ENCODE measurements around the gene NFATC3. TPM values are rescaled to one million over a fixed set of nuclear protein-coding genes. Genes with fewer than 3 reads are reported as not detected.

Gene NFATC3
- total RNA-seq, 3 donors from 2014 or later = 64.8 to 72.3 (median 65.3) TPM

DNA sequence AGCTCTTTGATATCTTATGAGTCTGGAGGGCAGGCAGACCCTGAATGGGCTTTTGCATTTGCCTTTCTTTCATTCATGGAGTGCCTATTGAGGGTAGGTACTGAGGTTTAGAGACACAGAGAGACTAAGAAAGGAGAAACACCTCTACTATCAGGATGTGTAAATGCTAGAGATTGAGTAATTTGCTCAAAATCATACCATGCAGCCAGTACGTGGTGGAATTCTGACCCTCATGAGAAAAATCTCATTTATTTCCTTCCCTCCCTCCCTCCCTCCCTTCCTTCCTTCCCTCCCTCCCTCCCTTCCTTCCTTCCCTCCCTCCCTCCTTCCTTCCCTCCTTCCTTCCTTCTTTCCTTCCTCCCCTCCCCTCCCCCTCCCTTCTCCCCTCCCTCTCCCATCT is 18.4 kb upstream of the NFATC3 start:
- H3K4me3 Mint-ChIP-seq = no peak overlapping the region
- H3K9me3 Mint-ChIP-seq = no peaks in the 10 kb centered on the region
- H3K36me3 Mint-ChIP-seq (ENCODE audit: insufficient read depth) = peaks cover 22% of the 10 kb centered on the region
- no peak for ATAC-seq
- no peak for DNase-seq
- peaks cover 78% of the 10 kb centered on the region for H3K4me1 Mint-ChIP-seq (ENCODE audit: low read depth)
- H3K27me3 Mint-ChIP-seq (ENCODE audit: low read depth) = no peaks in the 10 kb centered on the region

DNA sequence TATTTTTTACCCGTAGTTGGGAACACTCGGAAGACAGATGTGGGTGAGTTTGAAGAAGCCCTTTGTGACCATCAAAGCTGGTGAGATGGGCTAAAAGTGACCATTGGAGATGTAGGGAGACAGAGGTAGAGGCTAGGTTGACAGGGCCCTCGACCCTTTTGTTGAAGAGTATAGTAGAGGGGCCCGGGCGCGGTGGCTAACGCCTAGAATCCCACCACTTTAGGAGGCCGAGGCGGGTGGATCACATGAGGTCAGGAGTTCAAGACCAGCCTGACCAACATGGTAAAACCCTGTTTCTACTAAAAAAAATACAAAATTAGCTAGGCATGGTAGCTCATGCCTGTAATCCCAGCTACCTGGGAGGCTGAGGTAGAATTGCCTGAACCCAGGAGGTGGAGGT is 16.2 kb upstream of the NFATC3 start:
- Mint-ChIP-seq H3K36me3 (ENCODE audit: insufficient read depth) (peaks cover 30% of the 10 kb centered on the region), H3K9me3 (no peaks in the 10 kb centered on the region), H3K4me1 (ENCODE audit: low read depth) (peaks cover 79% of the 10 kb centered on the region), H3K4me3 (no peak overlapping the region), H3K27me3 (ENCODE audit: low read depth) (no peaks in the 10 kb centered on the region)
- no peak for DNase-seq
- no peak for ATAC-seq

GRCh38 chr16:68069511-68070248 is 15.5 kb upstream of the NFATC3 start:
- DNase-seq (no peak), ATAC-seq (peak; percentile 20 to 41)
- H3K4me1 Mint-ChIP-seq (ENCODE audit: low read depth) = peaks cover 79% of the 10 kb centered on the region
- no peaks in the 10 kb centered on the region for H3K27me3 Mint-ChIP-seq (ENCODE audit: low read depth)
- peaks cover 34% of the 10 kb centered on the region for H3K36me3 Mint-ChIP-seq (ENCODE audit: insufficient read depth)
- H3K4me3 Mint-ChIP-seq = peak overlapping the region; percentile 56
- H3K9me3 Mint-ChIP-seq = no peaks in the 10 kb centered on the region

DNA sequence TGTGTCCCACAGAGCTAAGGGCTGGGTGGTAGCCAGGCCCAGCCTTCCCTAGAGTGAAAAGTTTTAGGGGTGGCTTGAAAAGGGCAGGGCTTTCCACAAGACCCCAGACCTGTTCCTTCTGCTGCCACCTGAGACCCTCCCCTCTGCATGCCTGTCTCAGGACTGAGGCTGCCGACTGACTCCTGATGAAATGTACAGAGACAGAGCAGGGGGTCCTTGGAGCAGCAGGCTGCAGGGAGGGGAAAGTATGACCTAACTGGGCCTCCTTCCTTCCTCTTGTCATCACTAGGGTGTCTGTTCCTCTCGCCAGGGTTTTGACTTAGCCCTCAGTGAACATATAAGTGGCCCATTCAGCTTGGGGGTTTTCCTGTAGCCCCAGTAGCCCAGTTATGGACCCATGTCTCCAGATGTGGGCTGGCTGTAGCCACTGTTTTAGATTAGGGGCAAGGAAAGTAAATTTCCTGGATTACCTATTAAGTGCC is 14.9 kb upstream of the NFATC3 start:
- peak overlapping the region; percentile 56 for H3K4me3 Mint-ChIP-seq
- ATAC-seq = peak in 1 of 2 donors; percentile 15
- H3K9me3 Mint-ChIP-seq = no peaks in the 10 kb centered on the region

GRCh38 chr16:68070806-68071517 is 14.2 kb upstream of the NFATC3 start:
- DNase-seq (no peak), ATAC-seq (peak; percentile 64 to 70)
- H3K36me3 Mint-ChIP-seq (ENCODE audit: insufficient read depth) = peaks cover 42% of the 10 kb centered on the region
- H3K9me3 Mint-ChIP-seq = no peaks in the 10 kb centered on the region
- H3K4me3 Mint-ChIP-seq = no peak overlapping the region
- peaks cover 79% of the 10 kb centered on the region for H3K4me1 Mint-ChIP-seq (ENCODE audit: low read depth)
- H3K27me3 Mint-ChIP-seq (ENCODE audit: low read depth) = no peaks in the 10 kb centered on the region

More for the DNA sequence above, 14.9 kb upstream of the NFATC3 start:
- no peak for DNase-seq
- Mint-ChIP-seq H3K36me3 (ENCODE audit: insufficient read depth) (peaks cover 38% of the 10 kb centered on the region), H3K27me3 (ENCODE audit: low read depth) (no peaks in the 10 kb centered on the region), H3K4me1 (ENCODE audit: low read depth) (peaks cover 79% of the 10 kb centered on the region)

- ATAC-seq (no peak), DNase-seq (no peak)
- H3K9me3 Mint-ChIP-seq = no peaks in the 10 kb centered on the region
- H3K36me3 Mint-ChIP-seq (ENCODE audit: insufficient read depth) = peaks cover 46% of the 10 kb centered on the region
- H3K27me3 Mint-ChIP-seq (ENCODE audit: low read depth) = no peaks in the 10 kb centered on the region
- H3K4me3 Mint-ChIP-seq = no peak overlapping the region
- peaks cover 79% of the 10 kb centered on the region for H3K4me1 Mint-ChIP-seq (ENCODE audit: low read depth)
Measured at GRCh38 chr16:68071518-68071901, 13.7 kb upstream of the NFATC3 start.

- no peak for DNase-seq
- peaks cover 49% of the 10 kb centered on the region for H3K36me3 Mint-ChIP-seq (ENCODE audit: insufficient read depth)
- ATAC-seq = no peak
Measured at GRCh38 chr16:68072038-68072695, 13.0 kb upstream of the NFATC3 start.

DNA sequence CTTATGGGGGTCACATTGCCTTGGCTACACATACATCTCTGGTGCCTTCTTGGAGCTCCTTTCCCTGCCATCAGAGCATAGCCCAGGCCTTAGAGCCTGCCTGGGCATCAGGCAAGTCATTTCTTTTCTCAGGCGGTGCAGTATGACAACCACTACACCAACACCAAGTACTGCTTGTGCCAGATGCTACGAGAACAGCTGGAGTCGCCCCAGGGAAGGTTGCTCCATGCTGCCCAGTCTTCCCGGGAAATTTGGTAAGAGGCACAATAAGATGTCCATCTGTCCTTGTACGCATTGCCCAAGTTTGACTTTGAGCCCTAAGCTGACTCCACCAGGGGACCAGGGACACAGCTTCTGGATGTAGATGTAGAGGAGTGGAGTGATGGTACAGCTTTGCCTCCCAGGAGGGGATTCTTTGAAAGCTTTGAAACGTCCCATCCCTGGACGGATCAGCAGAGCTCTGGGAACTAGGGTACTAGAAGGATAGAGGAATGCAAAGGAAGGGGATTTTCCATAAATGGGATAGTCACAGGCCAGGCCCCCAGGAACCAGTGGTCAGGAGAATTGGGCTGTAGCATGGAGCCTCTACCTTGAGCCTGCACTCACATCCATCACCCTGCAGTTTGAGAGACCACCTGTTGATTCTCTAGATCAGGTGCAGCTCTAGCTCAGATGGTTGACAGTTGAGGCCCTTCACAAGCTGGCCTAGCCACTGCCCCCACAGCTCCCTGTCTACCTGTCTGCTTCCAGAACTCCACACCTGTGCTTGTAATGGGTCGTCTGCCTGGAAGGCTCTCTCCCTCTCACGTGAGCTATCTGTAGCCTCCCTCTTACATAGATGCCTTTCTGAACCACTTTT is 11.0 kb upstream of the NFATC3 start:
- Mint-ChIP-seq H3K27me3 (ENCODE audit: low read depth) (no peaks in the 10 kb centered on the region), H3K36me3 (ENCODE audit: insufficient read depth) (peaks cover 52% of the 10 kb centered on the region), H3K4me3 (peak overlapping the region; percentile 59), H3K9me3 (no peaks in the 10 kb centered on the region), H3K4me1 (ENCODE audit: low read depth) (peaks cover 88% of the 10 kb centered on the region)
- ATAC-seq (no peak), DNase-seq (no peak)

More at GRCh38 chr16:68072038-68072695, 13.0 kb upstream of the NFATC3 start:
- peaks cover 81% of the 10 kb centered on the region for H3K4me1 Mint-ChIP-seq (ENCODE audit: low read depth)
- no peak overlapping the region for H3K4me3 Mint-ChIP-seq
- no peaks in the 10 kb centered on the region for H3K27me3 Mint-ChIP-seq (ENCODE audit: low read depth)
- no peaks in the 10 kb centered on the region for H3K9me3 Mint-ChIP-seq

DNA sequence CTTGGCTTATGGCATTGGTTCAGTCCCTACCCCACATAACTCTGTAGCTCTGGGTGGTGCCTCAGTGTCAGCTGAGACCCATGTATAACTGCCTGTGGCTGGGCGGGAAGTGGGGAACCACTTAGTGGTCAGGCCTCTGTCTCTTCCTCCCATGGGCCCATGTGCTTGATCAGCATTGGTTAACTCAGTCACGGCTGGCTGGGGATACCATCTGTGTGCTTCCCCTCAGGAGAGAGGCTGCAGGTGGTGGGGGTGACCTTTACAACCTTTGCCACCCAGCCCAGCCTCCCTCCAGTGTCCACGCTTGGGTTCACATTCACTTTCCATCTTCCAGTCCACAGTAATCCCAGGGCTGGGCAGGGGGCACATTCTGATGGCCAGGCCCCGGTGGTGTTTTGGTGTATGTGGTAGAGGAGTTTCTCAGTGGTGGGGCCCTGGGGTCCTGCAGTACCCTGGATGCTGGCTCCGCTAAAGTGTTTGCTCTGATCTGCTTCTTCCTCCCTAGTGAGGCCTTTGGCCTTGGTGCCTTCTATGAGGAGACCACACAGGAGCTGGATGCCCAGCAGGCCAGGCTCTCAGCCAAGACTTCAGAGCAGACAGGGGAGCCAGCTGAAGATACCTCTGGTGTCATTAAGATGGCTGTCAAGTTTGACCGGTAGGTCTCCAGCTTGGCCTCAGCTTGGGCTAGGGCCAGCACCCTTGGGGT is 10.2 kb upstream of the NFATC3 start:
- no peaks in the 10 kb centered on the region for H3K27me3 Mint-ChIP-seq (ENCODE audit: low read depth)
- peak overlapping the region; percentile 59 for H3K4me3 Mint-ChIP-seq
- peaks cover 52% of the 10 kb centered on the region for H3K36me3 Mint-ChIP-seq (ENCODE audit: insufficient read depth)
- H3K9me3 Mint-ChIP-seq = no peaks in the 10 kb centered on the region
- DNase-seq = no peak
- ATAC-seq = peak; percentile 44
- peaks cover 88% of the 10 kb centered on the region for H3K4me1 Mint-ChIP-seq (ENCODE audit: low read depth)

DNA sequence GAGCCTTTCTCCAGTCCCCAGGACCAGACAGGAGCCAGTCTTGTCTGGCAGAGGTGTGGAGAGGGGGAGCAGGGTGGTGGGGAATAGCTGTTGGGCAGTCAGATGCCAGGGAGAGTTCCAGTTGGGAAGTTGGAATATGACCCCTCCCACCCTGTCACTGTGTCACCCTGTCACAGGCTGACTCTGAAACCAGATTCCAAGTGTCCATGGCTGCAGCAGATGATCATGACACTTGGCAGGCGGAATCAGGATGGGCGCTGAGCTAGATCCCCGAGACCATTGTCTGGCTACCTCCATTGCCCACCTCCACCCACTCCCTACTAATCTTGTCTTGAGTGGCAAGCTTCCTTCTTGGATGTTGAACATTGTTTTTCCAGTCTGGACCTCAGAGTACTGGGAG is 9.2 kb upstream of the NFATC3 start:
- H3K36me3 Mint-ChIP-seq (ENCODE audit: insufficient read depth) = peaks cover 46% of the 10 kb centered on the region
- no peaks in the 10 kb centered on the region for H3K27me3 Mint-ChIP-seq (ENCODE audit: low read depth)
- no peak for DNase-seq
- H3K4me3 Mint-ChIP-seq = no peak overlapping the region
- no peaks in the 10 kb centered on the region for H3K9me3 Mint-ChIP-seq
- ATAC-seq = no peak
- H3K4me1 Mint-ChIP-seq (ENCODE audit: low read depth) = peaks cover 85% of the 10 kb centered on the region

DNA sequence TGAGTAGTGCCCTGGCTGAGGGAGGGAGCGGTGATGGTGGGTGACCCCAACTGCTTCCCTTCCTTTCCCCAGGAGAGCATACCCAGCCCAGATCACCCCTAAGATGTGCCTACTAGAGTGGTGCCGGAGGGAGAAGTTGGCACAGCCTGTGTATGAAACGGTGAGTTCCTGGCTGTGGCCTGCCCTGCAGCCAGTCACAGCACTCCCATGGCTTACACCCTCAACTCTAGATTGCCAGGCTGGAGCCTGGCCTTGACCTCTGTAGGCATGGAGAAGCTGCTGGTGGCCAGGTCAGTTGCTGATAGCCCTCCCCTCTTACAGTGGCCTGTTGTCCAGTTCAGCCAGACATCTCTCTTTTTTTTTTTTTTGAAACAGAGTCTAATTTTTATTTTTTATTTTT is 8.6 kb upstream of the NFATC3 start:
- ATAC-seq (no peak), DNase-seq (no peak)
- peaks cover 42% of the 10 kb centered on the region for H3K36me3 Mint-ChIP-seq (ENCODE audit: insufficient read depth)
- peaks cover 85% of the 10 kb centered on the region for H3K4me1 Mint-ChIP-seq (ENCODE audit: low read depth)
- no peak overlapping the region for H3K4me3 Mint-ChIP-seq
- H3K27me3 Mint-ChIP-seq (ENCODE audit: low read depth) = no peaks in the 10 kb centered on the region
- no peaks in the 10 kb centered on the region for H3K9me3 Mint-ChIP-seq

- Mint-ChIP-seq H3K4me1 (ENCODE audit: low read depth) (peaks cover 85% of the 10 kb centered on the region), H3K9me3 (no peaks in the 10 kb centered on the region), H3K27me3 (ENCODE audit: low read depth) (no peaks in the 10 kb centered on the region), H3K4me3 (no peak overlapping the region), H3K36me3 (ENCODE audit: insufficient read depth) (peaks cover 34% of the 10 kb centered on the region)
- ATAC-seq (no peak), DNase-seq (no peak)
Measured at GRCh38 chr16:68077866-68078700, 7.1 kb upstream of the NFATC3 start.
